GM19468 (cell line): ENCODE results near the gene IRX5.
A peak's percentile ranks its signal among the peaks of the same experiment; 100 is the strongest.

Experiments used
- ATAC-seq: cut with Tn5 transposase; IDR thresholded peaks from one replicate; pipeline ENCODE4 v1.9.1; 2021; ENCODE audit warnings: mild to moderate bottlenecking, moderate library complexity, moderate number of reproducible peaks; ENCODE audit not compliant: unreplicated experiment; ENCODE audit errors: extremely low read depth

IRX5 gene

DNA sequence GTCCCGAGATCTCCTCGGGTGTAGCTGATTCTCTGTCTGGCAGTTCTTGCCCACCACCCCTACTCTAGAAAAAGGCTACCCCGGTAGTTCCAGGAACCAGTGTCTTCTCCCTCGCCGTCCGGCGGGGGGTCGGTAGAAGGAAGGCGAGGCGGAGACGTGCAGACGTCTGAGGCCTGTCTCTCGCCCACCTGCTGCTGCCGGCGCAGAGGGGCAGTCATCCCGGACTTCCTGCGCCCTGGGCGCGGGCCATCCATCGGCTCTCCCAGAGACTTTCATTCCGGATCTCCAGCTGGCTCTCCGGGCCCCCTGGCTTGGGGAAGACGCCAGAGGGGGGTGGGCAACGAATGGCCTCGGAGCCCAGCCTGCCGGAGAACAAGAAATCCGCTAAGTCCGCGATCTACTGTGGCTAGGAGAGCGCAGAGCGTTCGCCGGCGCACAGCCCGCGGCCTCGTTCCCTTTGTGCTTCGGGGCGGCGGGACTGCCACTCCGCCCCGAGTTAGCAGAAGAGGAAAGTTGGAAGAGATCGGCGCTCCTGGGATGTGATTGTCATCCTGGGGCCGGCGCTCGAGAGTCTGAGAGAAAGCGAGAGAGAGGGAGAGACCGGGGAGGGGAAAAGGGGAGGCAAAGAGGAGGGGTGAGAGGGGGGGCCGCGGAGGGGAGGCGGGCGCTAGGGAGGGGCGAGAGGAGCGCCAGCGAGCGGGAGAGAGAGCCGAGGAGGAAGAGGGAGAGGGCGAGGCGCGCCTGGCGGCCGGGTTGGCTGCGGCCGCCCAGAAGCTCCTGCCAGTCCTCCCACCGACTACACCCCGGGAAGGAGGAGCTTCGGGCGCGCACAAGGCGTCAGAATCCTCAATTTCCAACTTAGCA, at the start of gene IRX5:
IRX5 (plus strand) TSS at position 861 of the 864 bp plus-strand sequence. CDS start 334 bp downstream, outside the sequence.
- ATAC-seq = no peak

DNA sequence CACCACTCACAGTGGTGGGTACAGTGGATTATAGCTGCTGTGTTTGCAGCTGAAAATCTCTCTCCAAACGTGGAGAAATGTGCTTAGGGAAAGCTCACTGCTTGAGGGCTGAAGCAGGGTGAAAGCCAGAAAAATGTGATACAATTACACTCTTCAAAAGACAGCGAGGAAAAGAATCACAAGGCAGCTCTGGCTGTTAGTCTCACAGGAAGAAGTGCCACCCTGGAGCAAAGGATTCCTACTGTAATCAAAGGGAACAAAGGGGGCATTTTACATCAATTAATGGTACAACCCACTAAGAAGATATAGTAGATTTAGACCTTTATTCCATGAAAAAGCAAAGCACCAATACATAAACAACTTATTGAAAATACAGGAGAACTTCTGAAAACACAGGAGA, 48.1 kb upstream of the IRX5 start:
- no peak for ATAC-seq

DNA sequence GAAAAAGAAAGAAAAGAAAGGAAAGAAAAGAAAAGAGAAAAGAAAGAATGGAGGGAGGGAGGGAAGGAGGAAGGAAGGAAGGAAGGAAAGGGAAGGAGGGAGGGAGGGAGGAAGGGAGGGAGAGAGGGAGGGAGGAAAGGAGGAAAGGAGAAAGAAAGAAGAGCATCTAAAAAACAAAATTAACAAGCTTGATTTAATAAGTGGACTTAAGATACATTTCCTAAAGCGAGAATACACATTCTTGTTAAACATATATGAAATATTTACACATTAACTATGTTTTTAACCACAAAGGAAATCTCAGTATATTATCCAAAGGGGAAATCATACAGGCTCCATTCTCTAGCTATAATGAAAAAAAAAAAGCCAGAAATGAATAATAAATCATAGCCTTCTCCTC, 47.3 kb upstream of the IRX5 start:
- no peak for ATAC-seq

DNA sequence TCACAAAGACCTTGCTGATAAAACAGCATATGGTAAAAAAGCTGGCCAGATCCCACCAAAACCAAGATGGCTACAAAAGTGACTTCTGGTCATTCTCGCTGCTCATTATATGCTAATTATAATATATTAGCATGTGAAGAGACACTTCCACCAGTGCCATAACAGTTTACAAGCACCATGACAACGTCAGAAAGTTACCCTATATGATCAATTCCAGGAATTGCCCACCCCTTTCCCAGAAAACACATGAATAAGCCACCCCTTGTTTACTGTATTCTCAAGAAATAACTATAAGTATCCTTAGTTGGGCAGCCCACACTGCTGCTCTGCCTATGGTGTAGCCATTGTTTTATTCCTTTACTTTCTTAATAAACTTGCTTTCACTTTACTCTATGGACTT, 44.6 kb upstream of the IRX5 start:
- ATAC-seq = no peak

DNA sequence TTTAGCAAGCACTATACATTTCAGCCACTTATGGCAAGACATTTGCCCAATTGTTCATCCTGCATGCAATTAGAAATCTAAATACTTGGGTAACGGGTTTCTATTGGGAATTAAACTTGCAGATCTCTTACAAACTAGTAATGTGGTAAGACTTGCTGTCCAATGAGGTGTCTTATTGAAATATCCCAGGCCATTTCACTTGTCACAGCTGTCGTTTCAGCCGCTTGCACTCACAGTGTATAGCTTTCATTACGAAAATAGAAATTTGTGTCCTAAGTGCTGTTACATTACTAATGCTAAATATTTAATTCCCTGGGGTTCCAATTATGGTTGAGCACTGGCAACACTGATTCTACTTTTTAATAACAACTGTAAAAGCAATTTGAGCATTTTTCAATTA, 40.3 kb upstream of the IRX5 start:
- no peak for ATAC-seq

DNA sequence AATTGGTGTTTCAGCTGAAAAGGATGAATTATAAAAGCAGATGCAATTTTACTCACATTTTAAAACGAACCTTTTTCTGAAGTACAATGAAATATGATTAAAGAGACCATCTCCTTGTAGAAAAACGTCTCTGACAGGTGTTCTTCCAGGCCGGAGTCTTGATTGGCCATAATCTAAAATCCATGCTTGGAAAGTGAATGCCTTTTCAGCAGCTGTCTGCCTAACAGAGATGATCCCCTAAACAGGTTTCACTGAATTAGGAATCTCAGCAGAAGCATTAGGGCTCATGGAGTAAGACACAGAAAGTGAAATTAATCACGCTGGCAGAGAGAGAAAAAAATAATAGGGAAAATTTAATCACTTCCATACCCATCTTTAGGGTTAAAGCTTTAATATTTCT, 39.3 kb upstream of the IRX5 start:
- no peak for ATAC-seq

DNA sequence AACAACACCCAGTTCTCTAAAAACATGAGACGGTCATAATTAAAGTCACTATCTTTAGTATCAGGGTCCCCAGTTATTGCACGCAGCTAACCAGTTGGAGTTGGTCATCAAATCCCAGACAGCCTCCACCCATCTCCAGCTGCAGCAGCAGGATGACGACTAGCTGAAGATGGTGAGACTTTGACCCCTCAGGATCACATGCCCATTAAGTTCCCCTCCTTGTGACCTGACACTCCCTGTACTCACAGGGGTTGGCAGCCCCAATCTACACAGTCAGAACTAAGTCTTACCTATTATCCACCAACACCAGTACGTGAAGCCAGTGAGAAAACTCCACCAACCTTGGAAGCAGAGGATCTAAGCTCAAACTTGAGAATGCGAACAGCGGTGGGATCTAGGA, 37.7 kb upstream of the IRX5 start:
- ATAC-seq = no peak

DNA sequence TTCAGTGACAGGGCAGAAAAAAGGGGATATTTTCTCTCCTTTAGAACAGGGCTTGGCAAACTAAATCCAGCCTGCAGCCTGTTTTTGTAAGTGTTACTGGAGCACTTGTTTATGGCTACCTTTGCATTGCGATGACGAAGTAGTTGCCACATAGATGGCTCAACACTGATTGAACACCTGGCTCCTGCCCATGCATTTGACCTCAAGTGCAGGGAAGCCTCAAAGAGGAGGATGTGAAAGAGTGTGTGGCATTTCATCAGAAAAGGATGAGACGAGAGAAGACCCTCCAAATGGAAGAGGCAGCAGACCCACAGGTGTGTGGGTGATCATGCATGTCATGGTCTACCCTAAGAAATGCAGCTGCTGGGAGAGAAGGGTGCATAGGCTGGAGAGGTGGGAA, 32.7 kb upstream of the IRX5 start:
- no peak for ATAC-seq

DNA sequence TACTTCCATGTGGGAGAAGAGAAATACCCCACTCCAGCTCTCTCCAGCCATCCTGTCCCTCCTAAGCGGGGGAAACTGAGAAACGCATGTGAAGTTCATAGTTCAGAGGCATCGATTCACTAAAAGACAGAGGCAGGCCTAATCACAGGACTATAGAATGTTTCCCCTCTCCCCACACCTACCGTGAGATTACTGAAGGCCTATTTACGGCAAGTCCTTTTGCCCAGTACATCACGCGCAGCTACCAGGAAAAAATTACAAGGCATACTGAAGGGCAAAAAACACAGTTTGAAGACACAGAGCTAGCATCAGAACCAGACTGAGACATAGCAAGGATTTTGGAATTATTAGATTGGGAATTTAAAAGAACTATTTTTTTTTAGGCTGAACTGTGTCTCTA, 29.1 kb upstream of the IRX5 start:
- ATAC-seq = no peak

DNA sequence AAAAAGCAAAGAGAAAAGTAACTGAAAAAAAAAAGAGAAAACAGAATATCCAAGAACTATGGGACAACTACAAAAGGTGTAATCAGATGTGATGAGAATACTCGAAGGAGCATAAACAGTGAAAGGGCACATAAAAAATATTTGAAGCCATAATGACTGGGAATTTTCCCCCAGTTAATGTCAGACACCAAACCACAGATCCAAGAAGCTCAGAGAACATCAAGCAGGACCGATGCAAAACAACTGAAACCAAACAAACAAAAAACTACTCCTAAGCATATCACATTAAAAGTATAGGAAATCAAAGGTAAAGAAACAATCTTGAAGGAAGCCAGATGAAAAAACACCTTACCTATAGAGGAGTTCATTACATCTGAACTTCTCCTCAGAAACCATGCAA, 27.6 kb upstream of the IRX5 start:
- ATAC-seq = no peak

DNA sequence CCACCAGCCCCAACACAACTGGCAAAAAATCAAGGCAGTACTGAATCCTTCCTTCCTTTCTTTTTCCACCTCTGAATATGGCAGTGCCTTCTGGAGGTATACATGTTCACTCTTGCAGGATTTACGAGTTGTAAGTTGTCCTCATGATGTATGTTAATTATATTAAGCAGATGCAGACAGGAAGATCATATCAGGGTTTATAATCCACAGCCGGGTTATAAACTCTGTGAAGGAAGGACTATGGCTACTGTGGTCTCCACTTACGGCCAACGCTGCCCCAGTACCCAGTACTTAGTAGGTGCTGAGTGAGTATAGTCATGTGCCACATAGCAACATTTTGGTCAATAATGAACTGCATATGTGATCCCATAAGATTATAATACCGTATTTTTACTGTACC, 19.6 kb upstream of the IRX5 start:
- ATAC-seq = no peak

DNA sequence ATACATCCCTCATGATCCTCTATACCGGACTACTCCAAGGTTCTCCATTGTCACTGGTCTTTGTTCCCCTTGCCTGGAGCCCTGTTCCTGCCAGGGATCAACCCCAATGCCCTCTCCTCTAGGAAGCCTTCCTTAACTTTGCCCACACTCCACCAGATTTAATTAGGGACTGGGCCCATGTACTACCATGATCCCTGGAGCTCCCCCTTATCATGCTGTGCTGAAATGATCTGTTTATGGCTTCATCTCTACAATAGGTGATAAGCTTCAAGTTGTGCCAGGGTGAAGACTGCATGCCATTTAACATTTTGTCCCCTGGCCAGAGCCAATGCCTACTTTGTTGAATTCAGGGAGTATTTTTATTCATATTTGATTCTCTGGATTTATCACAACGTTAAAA, 17.9 kb upstream of the IRX5 start:
- no peak for ATAC-seq

DNA sequence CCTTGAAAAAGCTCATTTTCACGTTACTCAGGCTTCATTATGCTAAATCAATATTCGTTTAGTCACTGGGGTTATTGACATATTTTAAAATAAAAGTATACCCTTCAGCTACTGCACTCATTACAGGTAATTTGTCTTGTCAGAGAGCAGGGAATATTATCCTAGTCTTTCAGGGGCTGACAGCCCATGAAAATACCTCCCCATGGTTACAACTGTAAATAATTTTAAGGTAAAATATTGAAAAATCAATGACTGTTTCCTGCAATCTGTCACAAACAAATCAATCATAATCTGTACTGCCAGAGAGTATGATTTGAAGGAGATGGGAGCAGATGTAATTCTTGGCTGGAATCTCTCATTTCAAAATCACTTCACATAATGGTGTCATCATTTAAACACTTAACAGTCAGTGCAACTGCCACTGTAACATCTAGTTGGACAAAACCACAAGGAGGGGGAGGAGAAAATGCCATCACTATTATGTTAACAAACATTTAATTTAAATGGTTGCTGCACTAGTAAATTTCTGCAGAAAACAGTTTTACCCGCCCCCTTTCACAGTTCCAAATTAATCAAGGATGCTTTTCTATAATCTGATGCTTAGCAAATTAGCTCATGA, 9.3 kb upstream of the IRX5 start:
- no peak for ATAC-seq

DNA sequence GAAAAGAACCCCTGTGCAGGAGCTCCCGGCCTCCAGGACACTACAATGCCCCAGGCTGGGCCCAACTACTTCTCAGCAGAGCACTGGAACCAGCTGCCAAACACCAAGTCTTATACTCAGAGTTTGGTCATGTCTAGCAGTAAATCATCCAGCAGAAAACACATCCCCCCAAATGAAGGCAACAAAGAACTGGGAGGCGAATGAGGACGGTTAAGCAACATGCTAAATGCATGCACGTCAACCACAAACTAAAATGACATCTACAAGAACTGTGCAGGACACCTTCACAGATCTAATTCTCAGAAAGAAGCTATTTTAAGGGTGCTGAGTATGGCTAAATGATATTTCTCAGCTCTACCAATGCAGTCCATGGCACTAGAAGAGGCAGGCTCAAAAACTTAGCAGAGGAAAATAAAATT, 7.6 kb upstream of the IRX5 start:
- no peak for ATAC-seq

DNA sequence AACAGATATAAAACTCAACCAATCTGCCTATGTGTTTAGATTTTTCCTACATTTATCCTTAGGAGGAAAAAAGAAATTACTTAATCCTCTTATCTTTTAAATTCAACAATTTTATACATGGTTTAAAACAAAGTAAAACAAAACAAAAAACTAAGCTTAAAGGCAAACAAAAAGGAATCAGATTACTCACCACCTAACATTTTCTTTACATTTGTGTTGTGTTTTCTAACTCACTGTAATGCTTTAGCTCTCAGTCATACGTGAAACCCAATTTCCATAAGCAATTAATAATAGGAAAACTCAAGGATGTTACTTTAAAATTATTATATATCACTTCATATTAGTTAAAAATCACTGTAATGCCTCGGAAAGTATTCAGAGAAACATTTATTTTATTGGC, 6.7 kb upstream of the IRX5 start:
- ATAC-seq = no peak

DNA sequence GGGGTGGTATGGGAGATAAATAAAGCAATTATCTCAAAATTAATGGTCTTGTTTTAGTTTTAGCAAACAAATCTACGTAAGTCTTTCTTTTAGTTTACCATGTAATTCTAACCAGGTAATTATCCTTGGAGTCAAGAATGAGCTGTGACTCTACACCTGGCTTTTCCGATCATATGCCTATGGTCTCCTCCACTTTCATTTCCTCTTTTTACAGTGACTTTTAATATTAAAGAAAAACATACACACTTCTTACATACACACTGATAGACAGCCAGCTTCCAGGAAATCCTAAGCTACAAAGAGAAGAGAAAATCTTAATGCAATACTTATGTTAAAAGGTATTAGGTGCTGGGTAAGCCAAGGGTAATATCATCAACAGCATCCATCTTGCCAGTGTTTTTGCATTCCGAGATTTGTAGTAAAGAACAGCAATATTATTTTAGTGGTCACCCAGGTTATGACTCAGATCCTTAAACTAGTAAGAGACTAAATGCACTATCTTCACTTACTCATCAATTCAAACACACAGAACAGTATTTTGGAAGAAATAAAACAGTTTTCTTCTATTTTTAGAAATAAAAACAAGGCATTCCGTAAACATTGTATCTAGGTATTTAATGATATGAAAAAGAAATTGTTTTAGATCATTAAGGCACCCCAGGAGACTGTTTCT, 4.4 kb upstream of the IRX5 start:
- ATAC-seq = no peak

DNA sequence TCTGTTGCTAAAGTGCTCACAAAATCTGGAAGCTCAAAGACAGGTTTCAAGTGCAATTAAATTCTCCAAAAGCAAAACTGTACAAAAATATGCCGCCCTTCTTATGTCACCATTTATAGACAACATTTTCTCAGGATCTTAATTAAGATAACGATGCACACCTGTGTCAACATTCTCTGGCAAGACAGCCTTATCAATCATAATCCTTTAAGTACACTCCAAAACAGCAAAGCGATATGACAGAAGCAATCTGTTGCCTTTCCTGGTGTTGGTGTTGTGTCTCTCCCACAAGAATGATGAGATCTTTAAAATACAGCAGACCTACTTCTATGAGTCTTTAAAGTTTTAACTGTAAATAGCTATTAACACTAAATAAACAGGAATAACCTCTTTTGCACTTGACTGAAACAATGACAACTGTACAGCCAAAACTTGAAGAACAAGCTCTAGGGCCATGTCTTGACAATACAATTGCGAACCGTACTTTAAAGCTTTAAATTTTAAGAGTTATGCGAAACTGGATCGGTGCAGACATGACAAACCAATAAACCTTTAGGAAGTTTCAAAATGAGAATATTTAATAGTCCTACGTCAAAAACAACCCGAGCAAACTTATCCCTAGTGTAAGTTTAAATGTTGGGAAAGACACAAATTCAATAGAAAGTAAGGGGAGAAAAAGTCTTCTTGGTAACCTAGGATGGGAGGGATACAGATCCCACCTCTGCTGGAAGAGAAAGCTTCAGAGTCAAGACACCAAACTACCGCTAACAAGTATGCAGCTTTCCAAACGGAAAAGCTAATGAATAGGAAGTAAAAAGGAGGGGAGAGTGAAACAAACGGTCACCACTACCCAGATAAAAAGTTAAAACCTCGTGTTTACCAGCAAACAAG, 3.3 kb upstream of the IRX5 start:
- no peak for ATAC-seq

DNA sequence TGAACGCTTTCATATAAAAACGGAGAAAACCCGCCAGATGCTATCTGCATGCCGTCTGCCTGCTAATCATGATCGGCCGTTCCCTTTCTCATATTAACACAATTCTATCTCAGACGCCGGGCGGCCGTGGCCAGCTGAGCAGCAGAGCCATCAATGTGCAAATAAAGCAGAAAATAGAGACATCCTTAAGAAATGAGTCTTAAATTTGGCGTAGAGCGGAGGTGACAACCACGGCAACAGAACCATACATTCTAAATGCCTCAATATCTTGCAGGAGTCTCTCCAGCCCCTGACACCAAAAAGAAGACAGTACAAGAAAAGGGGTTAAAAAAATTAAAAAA, 2.7 kb upstream of the IRX5 start:
- no peak for ATAC-seq

DNA sequence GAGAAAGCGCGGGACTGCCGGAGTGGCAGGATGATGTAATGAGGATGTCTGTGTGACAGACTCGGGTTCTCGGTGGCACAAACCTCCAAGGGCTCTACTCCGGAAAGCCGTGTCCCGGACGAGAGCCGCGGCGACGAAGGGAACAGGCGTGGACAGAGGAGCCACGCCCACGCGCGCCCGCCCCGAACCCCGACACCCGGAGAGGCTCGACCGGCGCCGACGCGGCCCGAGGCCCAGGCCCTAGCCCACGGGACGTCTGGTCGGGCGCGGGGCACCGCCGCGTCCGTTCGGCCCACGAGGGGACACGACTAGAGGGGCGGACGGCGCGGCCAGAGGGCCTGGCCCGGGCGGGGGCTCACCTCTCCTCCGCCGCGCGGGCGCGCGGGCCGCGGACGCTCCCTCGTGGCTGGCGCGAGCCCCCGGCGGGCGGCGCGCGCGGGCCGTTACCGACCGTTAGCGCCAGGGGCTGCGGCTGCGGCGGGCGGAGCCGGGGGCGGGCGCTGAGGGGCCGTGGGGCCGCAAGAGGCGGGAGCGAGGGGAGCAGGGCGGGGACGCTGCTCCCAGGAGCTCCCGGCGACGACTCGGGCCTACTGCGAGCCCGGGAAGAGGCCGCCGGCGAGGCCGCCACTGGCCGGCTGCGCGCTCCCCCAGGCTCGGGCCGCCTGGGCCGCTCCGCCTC, 2.1 kb upstream of the IRX5 start:
- peak; percentile 7 for ATAC-seq
